CD4-positive, alpha-beta T cell treated with Interleukin-15 for 4 hours (primary cell): ENCODE results near the gene SAMD9.
"Not testable (repeated sequence)": the region's sequence is repeated elsewhere in the genome, so short reads cannot be mapped to it uniquely, and the experiment has no call there.

Source experiments
- DNase-seq: peaks from one replicate; pipeline ENCODE4 v3.0.0-alpha.2; 2020; ENCODE audit warnings: low spot score

SAMD9 gene

GRCh38 chr7:93120592-93121549, 3.1 kb upstream of the SAMD9 start:
- DNase-seq = no peak

DNA sequence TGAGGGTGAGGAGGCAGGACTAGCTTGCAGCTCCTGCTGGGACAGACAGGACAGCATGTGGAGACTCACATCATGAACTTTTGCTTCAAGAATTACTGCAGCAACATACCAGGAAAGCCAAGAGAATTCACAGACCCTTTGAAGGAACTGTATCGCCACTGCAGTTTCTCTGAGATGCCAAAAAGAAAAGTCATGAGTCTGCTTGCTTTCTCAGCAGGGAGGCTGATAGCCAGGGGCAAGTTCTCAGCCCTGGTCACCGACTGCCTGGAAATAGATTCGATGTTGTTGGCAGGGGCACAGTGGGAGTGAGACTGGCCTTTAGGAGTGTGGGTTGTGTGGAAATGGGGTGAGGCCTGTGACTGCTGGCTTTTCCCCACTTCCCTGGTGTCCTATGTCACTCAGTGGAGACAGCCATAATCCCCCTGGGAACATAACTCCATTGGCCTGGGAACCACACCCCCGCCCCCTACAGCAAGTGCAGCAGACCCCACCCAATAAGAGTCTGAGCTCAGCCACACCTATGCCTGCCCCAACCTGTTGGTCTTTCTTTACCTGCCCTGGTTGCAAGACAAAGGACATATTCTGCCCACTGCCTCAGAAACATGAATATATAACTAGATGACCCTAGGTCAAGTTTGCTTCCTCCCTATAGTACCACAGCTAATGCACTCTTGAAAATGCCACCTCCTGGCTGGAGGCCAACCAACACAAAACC, 1.6 kb upstream of the SAMD9 start:
- no peak for DNase-seq

GRCh38 chr7:93117327-93117726, 452 bp downstream of the SAMD9 start:
- DNase-seq = no peak

DNA sequence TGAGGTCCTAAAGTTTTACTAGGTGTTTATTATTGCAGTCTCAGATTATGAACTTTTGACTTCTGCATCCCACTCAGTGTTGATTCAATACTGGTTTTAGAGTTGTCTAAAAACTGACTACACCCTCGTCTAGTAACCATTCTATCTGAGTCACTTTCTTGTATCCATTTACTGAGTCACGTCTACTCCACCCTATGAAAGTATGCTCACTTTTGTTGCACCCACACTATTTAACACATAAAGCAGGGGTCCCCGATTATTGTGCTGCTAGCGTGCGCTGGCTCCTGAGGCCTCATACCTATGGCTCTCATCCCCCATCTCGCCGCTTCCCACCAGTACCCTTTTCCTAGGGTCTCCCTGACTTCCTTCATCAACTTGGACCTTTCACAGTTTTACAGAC, 2.0 kb downstream of the SAMD9 start:
- DNase-seq = peak; percentile 34

DNA sequence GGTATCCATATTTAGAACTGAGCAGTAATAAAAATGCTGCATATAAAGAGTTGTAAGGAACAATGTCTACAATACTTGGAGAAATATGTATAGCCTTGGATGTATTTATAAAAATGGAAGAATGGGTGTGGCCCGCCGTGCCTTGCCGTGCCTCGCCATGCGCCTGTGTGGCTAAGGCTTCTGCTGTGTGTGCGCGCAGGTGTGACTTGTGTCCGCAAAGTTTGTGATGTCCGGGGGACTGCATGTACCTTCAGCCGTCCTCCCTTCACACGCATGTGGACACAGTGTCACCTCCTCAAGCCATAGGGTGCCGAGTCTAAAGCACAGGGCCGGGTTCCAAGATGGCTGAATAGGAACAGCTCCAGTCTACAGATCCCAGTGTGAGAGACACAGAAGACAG, 9.8 kb downstream of the SAMD9 start:
- no peak for DNase-seq

DNA sequence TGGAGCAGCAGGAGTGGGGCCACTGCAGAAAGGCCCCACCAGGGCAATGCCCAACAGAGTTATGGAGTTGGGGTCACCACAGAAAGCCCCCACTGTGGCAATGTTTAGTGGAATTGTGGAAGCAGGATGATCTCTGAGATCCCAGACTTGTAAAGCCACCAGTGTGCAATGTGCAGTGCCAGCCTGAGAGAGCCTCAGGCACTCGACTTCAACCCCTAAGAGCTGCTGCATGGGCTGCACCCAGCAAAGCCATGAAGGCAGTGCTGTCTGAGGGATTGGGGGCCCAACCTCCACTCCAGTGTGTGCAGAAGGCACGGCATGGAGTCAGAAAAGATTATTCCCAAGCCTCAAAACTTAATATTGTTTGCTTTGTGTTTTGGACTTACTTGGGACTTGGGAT, 20.4 kb downstream of the SAMD9 start:
- no peak for DNase-seq

DNA sequence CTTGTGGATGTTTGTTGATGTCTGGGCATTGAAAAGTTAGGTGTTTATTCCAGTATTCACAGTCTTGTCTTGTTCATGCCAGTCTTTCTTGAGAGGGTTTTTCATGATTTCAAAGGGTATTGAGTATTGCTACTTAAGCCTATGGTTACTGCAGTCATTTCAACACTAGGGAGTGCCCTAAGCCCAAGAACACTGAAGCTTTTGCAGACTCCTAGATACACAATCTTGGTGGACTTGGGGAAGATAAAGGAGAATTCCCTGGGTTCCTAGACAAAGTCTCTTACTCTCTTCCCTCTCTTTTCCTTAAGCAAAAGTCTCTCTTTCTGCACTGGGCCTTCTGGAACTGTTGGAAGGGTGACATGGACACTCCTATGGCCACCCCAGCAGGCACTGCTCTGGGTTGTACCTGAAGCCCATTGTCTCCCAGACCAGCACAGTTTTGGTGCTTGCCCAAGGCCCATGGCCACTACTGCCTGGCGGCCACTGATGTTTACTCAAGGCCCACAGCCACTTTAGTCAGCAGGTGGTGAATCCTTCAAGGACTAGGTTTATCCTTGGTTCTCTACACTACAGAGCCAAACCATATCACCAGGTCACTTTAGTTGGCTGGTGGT, 24.9 kb downstream of the SAMD9 start:
- DNase-seq = peak; percentile 8

DNA sequence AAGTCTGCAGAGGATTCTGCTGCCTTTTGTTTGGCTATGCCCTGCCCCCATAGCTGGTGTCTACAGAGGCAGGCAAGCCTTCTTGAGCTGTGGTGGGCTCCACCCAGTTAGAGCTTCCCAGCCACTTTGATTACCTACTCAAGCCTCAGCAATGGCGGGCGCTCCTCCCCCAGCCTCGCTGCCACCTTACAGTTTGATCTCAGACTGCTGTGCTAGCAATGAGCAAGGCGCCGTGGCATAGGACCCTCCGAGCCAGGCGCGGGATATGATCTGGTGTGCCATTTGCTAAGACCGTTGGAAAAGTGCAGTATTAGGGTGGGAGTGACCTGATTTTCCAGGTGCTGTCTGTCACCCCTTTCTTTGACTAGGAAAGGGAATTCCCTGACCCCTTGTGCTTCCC, 44.4 kb downstream of the SAMD9 start:
- not testable (repeated sequence) for DNase-seq

DNA sequence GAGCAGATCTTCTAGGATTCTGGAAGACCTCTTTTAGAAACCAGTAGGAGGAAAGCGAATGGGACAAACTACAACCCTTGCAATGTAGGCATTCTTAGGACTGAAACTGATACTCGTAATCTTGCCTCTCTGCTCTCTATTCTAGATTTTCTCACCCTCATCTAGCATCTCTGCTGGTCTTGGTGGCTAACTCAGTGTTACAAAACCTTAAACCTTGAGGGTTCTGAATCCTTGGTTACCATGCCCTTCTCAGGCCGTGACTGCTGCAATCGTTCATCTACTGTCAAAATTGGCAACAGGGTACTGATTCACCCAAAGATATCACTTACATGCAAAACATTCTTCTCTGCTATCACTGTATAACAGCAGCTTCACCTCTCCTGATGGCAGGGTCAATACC, 55.2 kb downstream of the SAMD9 start:
- DNase-seq = no peak

DNA sequence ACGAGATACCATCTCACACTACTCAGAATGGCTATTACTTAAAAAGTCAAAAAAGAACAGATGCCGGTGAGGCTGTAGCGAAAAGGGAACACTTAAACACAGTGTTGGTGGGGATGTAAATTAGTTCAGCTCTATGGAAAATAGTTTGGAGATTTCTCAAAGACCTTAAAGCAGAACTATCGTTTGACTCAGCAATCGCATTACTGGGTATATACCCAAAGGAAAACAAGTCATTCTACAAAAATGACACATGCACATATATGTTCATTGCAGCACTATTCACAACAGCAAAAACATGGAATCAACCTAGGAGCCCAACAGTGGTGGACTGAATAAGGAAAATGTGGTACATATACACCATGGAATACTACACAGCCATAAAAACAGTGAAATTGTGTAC, 56.9 kb downstream of the SAMD9 start:
- no peak for DNase-seq

DNA sequence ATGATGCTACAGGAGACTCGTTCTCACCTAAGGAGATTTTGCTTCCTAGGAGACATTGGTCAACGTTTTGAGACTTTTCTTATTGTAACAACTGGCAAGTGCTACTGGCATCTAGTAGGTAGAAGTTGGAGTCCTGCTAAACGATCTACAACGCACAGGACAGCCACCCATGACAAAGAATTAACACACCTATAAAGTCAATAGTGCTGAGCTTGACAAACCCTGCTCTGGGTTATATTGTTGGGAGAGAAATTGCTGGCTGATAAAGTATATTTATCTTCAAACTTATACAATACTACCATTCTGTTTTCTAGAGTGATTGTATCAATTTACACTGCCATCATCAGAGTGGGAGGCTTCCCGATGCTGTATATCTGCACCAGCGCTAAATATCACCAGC, 57.8 kb downstream of the SAMD9 start:
- DNase-seq = no peak

DNA sequence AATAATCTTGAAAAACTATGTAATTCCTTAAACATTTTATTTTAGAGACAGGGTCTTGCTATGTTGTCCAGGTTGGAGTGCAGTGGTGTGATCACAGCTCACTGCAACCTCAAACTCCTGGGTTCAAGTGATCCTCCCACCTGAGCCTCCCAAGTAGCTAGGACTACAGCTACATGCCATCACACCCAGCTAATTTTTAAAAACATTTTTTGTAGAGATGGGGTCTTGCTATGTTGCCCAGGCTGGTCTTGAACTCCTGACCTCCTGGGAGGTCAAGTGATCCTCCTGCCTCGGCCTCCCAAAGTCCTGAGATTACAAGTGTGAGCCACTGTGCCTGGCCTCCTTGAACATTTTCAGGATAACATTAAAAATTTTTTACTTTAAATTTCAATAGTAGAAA, 61.2 kb downstream of the SAMD9 start:
- DNase-seq = not testable (repeated sequence)

DNA sequence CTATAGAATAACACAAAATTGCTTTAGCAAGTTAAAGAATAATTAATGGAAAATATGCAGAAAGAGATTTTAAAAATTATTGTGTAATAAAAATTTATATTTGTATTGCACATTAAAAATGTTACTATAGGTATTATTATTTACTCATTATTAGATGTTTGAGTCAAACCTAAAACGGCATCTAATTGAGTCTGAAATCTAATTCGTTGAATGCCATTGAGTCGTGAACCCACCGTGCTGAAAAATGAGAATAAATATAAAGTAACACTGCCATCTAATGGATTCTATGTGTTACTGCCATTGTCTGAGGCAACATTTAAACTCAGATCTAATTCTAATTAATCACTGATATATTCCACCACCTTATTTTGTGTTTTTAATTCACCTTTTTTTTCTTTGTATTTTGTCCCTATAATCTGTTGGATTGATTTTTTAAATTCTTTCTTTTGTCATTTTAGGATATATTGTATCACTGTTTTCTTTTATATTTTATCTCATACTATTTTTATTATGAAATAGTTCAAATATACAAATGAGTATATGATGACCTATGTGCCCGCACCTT, 62.2 kb downstream of the SAMD9 start:
- peak; percentile 59 for DNase-seq

DNA sequence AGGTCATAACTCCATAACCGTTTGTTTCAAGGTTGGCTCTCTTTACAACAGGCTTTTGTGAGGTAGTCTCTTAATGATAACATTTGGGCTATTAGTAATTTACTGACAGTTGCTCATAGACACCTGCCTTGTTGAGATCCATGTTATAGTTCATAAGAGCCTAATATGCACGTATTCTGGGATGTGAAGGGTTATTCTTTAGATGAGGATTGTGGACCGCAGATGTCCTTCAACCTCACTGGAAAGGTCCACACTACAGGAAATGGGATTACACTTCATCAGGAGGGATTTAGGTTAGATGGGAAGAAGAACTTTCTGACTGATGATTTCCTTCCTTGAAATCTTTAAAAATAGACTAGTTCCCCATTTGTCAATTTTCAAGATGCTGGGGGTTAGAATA, 62.8 kb downstream of the SAMD9 start:
- no peak for DNase-seq

DNA sequence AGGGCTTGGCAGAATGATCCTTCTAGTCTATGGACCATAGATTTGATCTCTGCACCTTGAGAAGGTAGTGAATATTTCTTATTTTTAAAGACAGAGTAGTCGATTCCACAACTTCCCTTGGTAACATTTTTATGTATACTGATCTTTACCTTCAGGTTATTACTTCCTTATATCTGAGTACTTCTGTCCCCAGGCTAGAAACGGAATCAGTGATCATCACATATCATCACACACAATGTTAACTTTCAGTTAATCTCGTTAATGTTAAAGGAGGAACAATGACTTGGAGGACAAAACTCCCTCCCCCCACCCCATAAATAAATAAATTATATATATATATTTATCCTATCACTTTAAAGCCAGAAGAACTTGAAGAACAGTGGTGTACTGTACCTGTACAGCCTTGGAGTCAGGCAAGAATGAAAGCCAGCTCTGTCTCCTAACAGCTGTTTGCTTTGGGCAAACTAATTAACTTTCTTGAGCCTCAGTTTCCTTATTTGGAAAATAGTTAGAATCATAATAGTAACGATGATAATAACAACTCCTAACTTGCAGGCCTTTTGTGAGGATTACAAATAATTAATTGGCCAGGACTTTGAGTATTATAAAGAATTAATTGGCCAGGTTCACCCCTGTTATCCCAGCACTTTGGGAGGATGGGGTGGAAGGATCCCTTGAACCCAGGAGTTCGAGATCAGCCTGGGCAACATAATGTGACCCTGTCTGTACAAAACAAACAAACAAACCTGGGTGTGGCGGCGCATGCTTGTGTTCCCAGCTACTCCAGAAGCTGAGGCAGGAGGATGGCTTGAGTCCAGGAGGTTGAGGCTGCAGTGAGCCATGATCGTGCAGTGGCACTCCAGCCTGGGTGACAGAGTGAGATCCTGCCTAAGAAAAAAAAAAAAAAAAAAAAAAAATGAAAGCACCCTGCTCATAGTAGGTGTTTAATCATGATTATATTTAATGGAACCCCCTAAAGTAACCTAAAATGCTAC, 63.5 kb downstream of the SAMD9 start:
- no peak for DNase-seq

DNA sequence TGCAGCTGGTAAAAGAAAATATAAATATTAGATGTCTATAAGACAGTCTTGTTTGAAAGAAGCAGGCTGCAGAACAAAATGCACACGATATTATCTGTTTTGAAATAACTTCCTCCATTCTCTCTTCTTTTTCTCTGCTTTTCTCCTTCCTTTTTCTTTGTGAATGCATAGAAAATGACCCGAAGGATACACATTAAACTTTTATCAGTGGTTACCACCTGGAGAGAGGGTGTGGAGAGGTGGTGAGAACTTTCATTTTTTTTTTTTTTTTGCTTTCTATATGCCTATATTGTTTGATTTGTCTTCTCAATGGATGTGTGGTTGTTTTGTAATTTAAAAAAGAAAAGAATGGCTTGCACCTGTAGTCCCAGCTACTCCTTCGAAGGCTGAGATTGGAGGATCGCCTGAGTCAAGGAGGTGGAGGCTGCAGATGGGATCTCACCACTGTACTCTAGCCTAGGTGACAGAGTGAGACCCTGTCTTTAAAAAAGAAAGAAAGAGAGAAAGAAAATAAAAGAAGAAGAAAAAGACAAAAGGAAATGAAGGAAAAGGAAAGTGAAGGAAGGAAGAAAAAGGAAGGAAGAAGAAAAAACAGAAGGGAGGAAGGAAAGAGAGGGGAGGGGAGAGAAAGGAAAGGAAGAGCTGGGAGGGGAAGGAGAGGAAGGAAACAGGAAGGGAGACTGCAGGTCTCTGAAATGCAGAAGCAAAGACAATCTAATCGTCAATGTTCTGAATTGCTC, 64.4 kb downstream of the SAMD9 start:
- no peak for DNase-seq

DNA sequence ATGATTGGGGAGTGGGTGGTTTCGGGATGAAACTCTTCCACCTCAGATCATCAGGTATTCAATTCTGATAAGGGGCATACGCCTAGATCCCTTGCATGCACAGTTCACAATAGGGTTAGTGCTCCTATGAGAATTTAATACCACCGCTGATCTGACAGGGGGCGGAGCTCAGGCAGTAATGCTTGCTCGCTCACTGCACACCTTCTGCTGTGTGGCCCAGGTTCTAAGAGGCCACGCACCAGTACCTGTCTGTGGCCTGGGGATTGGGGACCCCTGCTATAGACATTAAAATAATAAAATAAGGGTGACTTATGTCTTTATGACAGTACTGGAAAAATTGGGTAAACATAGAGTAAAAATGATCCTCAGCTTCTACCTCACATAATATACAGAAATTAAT, 66.1 kb downstream of the SAMD9 start:
- DNase-seq = no peak
